NB4 (cell line): Measurements from ENCODE around the gene HDAC5.

Experiments used
- DNase-seq: peaks from one replicate; pipeline ENCODE4 v3.0.0; 2010; ENCODE audit warnings: low read depth
- H3K4me3 ChIP-seq: one replicate; pipeline ENCODE4 v1.5.1; 2011; ENCODE audit warnings: mild to moderate bottlenecking, low read depth, low read length, moderate library complexity
- CTCF ChIP-seq: IDR thresholded peaks from one replicate; pipeline ENCODE4 v1.5.1; 2012; ENCODE audit warnings: low read depth, low read length
- MAX ChIP-seq: IDR thresholded peaks from 2 replicates; pipeline ENCODE4 v1.6.1; 2011; ENCODE audit warnings: low read depth, low read length
- MYC ChIP-seq: IDR thresholded peaks from 2 replicates; pipeline ENCODE4 v1.6.1; 2011; ENCODE audit warnings: low read depth, low read length
- POLR2A ChIP-seq: IDR thresholded peaks from 2 replicates; pipeline ENCODE4 v1.6.1; 2011; ENCODE audit warnings: mild to moderate bottlenecking; ENCODE audit not compliant: insufficient read length; ENCODE audit errors: extremely low read depth

The HDAC5 gene

DNA sequence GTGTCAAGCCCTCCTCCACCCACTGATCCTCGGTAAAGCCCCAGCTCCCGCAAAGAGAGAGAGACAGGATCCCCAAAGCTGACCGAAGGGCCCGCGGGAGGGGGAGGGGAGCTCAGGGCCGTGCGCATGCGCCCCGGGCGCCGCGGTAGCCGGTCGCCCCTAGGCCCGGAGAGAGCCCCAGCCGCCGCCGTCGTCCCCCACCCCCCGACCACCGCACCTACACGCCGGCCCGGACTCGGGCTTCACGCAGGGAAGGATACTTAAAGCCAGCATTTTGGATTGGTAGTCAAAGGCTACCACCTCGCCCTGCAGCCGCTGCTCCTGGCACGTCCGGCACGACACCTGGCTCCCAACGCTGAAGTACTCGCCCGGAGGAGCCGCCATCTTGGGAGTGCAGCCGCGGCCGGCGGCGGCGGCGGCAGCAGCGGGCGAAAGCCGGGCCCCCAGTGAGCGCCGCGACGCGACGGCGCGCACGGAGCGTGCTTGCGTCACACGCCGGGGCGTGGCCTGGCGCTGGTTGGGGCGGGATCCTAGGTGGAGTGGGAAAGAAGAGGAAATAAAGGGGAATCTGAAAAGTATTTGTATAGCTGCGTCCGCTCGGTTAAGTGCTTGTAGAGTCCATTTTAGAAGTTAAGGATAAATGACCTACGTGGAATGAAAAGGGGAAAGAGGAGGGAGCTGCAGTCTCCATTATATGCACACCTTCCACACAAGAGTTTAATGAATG lies 57.1 kb downstream of the HDAC5 start, which contains the start of gene LSM12:
Gene LSM12, minus strand, starts transcription at position 468 of the 727 bp plus-strand sequence. Its CDS starts 84 bp downstream, at position 384.
- peak within 1 kb of the TSS; percentile 82 for H3K4me3 ChIP-seq
- DNase-seq: peak; percentile 93
- peak; percentile 59 for TF ChIP-seq MAX
- no peak for TF ChIP-seq CTCF
- peak; percentile 68 for TF ChIP-seq MYC
- TF ChIP-seq POLR2A: peak; percentile 69

- TF ChIP-seq POLR2A (no peak), MAX (no peak), MYC (no peak), CTCF (no peak)
- H3K4me3 ChIP-seq: peak overlapping the region; percentile 82
- no peak for DNase-seq
These were observed 57.7 kb downstream of the HDAC5 start for GRCh38 chr17:44065668-44066203.

- DNase-seq: no peak
- no peak for TF ChIP-seq MYC
- TF ChIP-seq MAX: no peak
- no peak for TF ChIP-seq POLR2A
- TF ChIP-seq CTCF: no peak
- peak overlapping the region; percentile 12 for H3K4me3 ChIP-seq
These were observed 59.5 kb downstream of the HDAC5 start for GRCh38 chr17:44063704-44064639.

GRCh38 chr17:44062871-44063270 lies 60.6 kb downstream of the HDAC5 start:
- TF ChIP-seq POLR2A (no peak), MYC (no peak), CTCF (no peak), MAX (no peak)
- no peak overlapping the region for H3K4me3 ChIP-seq
- no peak for DNase-seq

DNA sequence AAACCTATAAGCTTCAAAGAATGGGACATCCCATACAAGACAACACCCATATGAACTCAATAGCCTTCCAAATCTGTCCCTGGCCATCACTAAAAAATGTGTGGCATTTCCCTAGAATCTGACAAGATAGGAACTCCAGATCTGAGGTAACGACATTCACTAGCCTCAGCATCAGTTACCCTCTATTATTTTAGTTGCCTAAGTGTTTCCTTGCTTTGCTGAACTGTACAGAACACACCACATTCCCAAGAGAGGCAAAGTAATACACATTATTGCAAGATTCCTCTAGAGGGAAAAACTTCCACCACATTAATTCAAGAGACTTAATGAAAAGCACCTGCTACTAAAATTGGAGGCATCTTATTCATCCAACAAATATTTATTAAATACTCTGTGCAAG lies 62.0 kb downstream of the HDAC5 start:
- no peak for TF ChIP-seq MAX
- no peak for TF ChIP-seq CTCF
- TF ChIP-seq POLR2A: no peak
- TF ChIP-seq MYC: no peak
- H3K4me3 ChIP-seq: no peak overlapping the region
- no peak for DNase-seq
